KMS-11 (cell line): ENCODE measurements around the gene TMEM204.

Experiments
- H2AFZ ChIP-seq: fragments of 200-600 bp; sonication (generic); 2 replicates; pipeline ENCODE4 v1.6.1; 2016; ENCODE audit warnings: antibody characterized with exemption, mixed run types, low read depth
- H3K27ac ChIP-seq: fragments of 200-600 bp; sonication (generic); 2 replicates; pipeline ENCODE4 v1.6.1; 2016; ENCODE audit warnings: mild to moderate bottlenecking, mixed run types
- H3K27me3 ChIP-seq: fragments of 200-600 bp; sonication (generic); 2 replicates; pipeline ENCODE4 v1.6.1; 2017; ENCODE audit warnings: mild to moderate bottlenecking, low read depth, mixed run types, moderate library complexity; ENCODE audit not compliant: insufficient read depth
- H3K36me3 ChIP-seq: fragments of 200-600 bp; sonication (generic); 2 replicates; pipeline ENCODE4 v1.6.1; 2017; ENCODE audit warnings: mild to moderate bottlenecking, mixed run types; ENCODE audit not compliant: insufficient read depth
- H3K4me1 ChIP-seq: fragments of 200-600 bp; sonication (generic); 2 replicates; pipeline ENCODE4 v1.6.1; 2016; ENCODE audit warnings: mild to moderate bottlenecking, low read depth, mixed run types; ENCODE audit not compliant: poor library complexity, severe bottlenecking
- H3K4me2 ChIP-seq: fragments of 200-600 bp; sonication (generic); 2 replicates; pipeline ENCODE4 v1.7.0; 2016; ENCODE audit warnings: mild to moderate bottlenecking, mixed run types
- H3K4me3 ChIP-seq: fragments of 200-600 bp; sonication (generic); IDR thresholded peaks from 2 replicates; pipeline ENCODE4 v1.6.1; 2017; ENCODE audit warnings: low read depth, low read length, mixed read lengths; ENCODE audit not compliant: insufficient read depth
- H3K79me2 ChIP-seq: fragments of 200-600 bp; sonication (generic); 2 replicates; pipeline ENCODE4 v1.6.1; 2016; ENCODE audit warnings: low read depth, mixed run types; ENCODE audit not compliant: insufficient read depth
- H3K9ac ChIP-seq: fragments of 200-600 bp; sonication (generic); 2 replicates; pipeline ENCODE4 v1.6.1; 2016; ENCODE audit warnings: mild to moderate bottlenecking, mixed run types
- H4K20me1 ChIP-seq: fragments of 200-600 bp; sonication (generic); 2 replicates; pipeline ENCODE4 v1.6.1; 2016; ENCODE audit warnings: mild to moderate bottlenecking, mixed run types; ENCODE audit not compliant: insufficient read depth
- CTCF ChIP-seq: fragments of 200-600 bp; sonication (generic); conservative IDR thresholded peaks from 2 replicates; pipeline ENCODE4 v1.6.1; 2017; ENCODE audit warnings: low read depth, mild to moderate bottlenecking, antibody characterized with exemption, low read length, moderate library complexity, mixed read lengths

TMEM204 gene

GRCh38 chr16:1560153-1560552 lies 26.7 kb downstream of the TMEM204 start:
- H3K27ac ChIP-seq: no peak overlapping the region
- no peaks in the 10 kb centered on the region; the same call in 1 of the 2 replicates for H3K36me3 ChIP-seq
- no peak overlapping the region for H3K4me2 ChIP-seq

GRCh38 chr16:1560866-1561265 lies 27.4 kb downstream of the TMEM204 start:
- no peak overlapping the region for H3K9ac ChIP-seq

More at GRCh38 chr16:1560153-1560552, 26.7 kb downstream of the TMEM204 start:
- H3K27me3 ChIP-seq: no peaks in the 10 kb centered on the region
- H3K4me1 ChIP-seq: no peaks in the 10 kb centered on the region
- no peaks in the 10 kb centered on the region for H4K20me1 ChIP-seq
- no peaks in the 10 kb centered on the region for H3K79me2 ChIP-seq
- no peak overlapping the region for H2AFZ ChIP-seq
- H3K9ac ChIP-seq: no peak overlapping the region
- TF ChIP-seq CTCF: no peak
- H3K4me3 ChIP-seq: no peak overlapping the region

GRCh38 chr16:1561266-1561665 lies 27.8 kb downstream of the TMEM204 start:
- H3K27me3 ChIP-seq: no peaks in the 10 kb centered on the region
- H3K4me2 ChIP-seq: no peak overlapping the region
- H3K36me3 ChIP-seq: no peaks in the 10 kb centered on the region; the same call in 1 of the 2 replicates
- H3K27ac ChIP-seq: no peak overlapping the region
- H3K4me3 ChIP-seq: no peak overlapping the region
- H3K9ac ChIP-seq: no peak overlapping the region
- H3K79me2 ChIP-seq: no peaks in the 10 kb centered on the region
- H3K4me1 ChIP-seq: no peaks in the 10 kb centered on the region
- H2AFZ ChIP-seq: no peak overlapping the region
- no peaks in the 10 kb centered on the region for H4K20me1 ChIP-seq
- TF ChIP-seq CTCF: no peak

More at GRCh38 chr16:1560866-1561265, 27.4 kb downstream of the TMEM204 start:
- no peaks in the 10 kb centered on the region for H3K4me1 ChIP-seq
- no peaks in the 10 kb centered on the region for H4K20me1 ChIP-seq
- H2AFZ ChIP-seq: no peak overlapping the region
- H3K4me3 ChIP-seq: no peak overlapping the region
- no peak for TF ChIP-seq CTCF
- no peaks in the 10 kb centered on the region; the same call in 1 of the 2 replicates for H3K36me3 ChIP-seq
- no peak overlapping the region for H3K27ac ChIP-seq
- H3K4me2 ChIP-seq: no peak overlapping the region
- no peaks in the 10 kb centered on the region for H3K27me3 ChIP-seq
- no peaks in the 10 kb centered on the region for H3K79me2 ChIP-seq

GRCh38 chr16:1561836-1562235 lies 28.4 kb downstream of the TMEM204 start:
- no peaks in the 10 kb centered on the region for H3K27me3 ChIP-seq
- H3K9ac ChIP-seq: no peak overlapping the region
- no peak overlapping the region for H3K27ac ChIP-seq
- no peak overlapping the region for H2AFZ ChIP-seq
- TF ChIP-seq CTCF: no peak
- H4K20me1 ChIP-seq: no peaks in the 10 kb centered on the region
- no peaks in the 10 kb centered on the region; the same call in 1 of the 2 replicates for H3K36me3 ChIP-seq
- no peak overlapping the region for H3K4me3 ChIP-seq
- no peak overlapping the region for H3K4me2 ChIP-seq
- no peaks in the 10 kb centered on the region for H3K4me1 ChIP-seq
- no peaks in the 10 kb centered on the region for H3K79me2 ChIP-seq
